Right atrium auricular region (tissue), 2 donors: ENCODE measurements around the gene PTPN14. TPM values are rescaled to one million over a fixed set of nuclear protein-coding genes. Genes with fewer than 3 reads are reported as not detected.

ENCODE experiments used
- DNase-seq: peaks from one replicate; pipeline ENCODE4 v3.0.0-alpha.2; 2019; ENCODE audit warnings: low spot score
- H3K27ac ChIP-seq, 2 donors: fragments of 200-600 bp; sonication (generic); 1 replicate in 1 of 2; 2 replicates in 1 of 2; pipeline ENCODE4 v1.5.1; 2016 to 2019
- H3K27me3 ChIP-seq, 2 donors: fragments of 200-600 bp; sonication (generic); one replicate each; pipeline versions ENCODE4 v1.5.1 to v1.6.0; 2017 to 2019
- H3K36me3 ChIP-seq: fragments of 200-600 bp; sonication (generic); one replicate; pipeline ENCODE4 v1.5.1; 2016
- H3K4me1 ChIP-seq, 2 donors: fragments of 200-600 bp; sonication (generic); one replicate each; pipeline versions ENCODE4 v1.5.1 to v1.6.0; 2017 to 2019
- H3K4me3 ChIP-seq, 2 donors: fragments of 200-600 bp; sonication (generic); 1 replicate in 1 of 2; 2 replicates in 1 of 2; pipeline ENCODE4 v1.5.1; 2017 to 2019; ENCODE audit warnings: mild to moderate bottlenecking in 1 of 2, moderate library complexity in 1 of 2
- H3K9me3 ChIP-seq, 2 donors: fragments of 200-600 bp; sonication (generic); one replicate each; pipeline ENCODE4 v1.5.1; 2019
- CTCF ChIP-seq, 2 donors: fragments of 200-600 bp; sonication (generic); IDR thresholded peaks; one replicate each; pipeline ENCODE4 v1.5.1; 2019; ENCODE audit warnings: antibody characterized with exemption in 2 of 2
- total RNA-seq, 2 donors: library from RNA; depleted of rRNA; stranded (reverse); fragments of >200 nt; gene quantifications; one replicate each; pipeline ENCODE4 v1.1.0, GENCODE V29; 2016

The PTPN14 gene
- total RNA-seq, 2 donors from 2014 or later, result 8.4 to 27.2 TPM

DNA sequence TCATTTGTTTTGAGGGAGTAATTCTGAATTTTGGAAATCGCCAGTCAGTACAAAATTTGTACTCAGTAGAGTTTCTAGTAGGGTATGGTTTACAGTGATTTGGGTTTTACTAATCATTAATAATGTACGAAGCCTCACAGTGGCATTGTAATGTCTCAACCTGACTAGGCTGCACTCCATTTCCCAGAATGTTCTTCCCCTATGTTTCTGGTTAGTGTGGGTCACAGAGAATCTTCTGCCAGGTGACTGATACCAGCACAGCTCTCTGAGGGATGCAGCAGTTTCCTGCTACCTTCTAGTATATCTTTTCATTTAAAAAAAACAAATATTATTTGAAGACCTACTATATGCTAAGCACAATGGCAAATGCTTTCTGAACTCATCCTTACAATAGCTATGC lies 112.9 kb downstream of the PTPN14 start:
- peaks cover 0 to 6% of the 10 kb centered on the region in 2 donors for H3K4me1 ChIP-seq
- H3K27me3 ChIP-seq, result no peaks in the 10 kb centered on the region
- no peaks in the 10 kb centered on the region for H3K9me3 ChIP-seq
- H3K4me3 ChIP-seq, result no peak overlapping the region
- no peak overlapping the region for H3K27ac ChIP-seq
- TF ChIP-seq CTCF (IDR thresholded peaks at IDR 0.05), result no peak
- H3K36me3 ChIP-seq, result no peaks in the 10 kb centered on the region
- no peak for DNase-seq

- no peak overlapping the region for H3K4me3 ChIP-seq
- H3K27ac ChIP-seq, result no peak overlapping the region
- H3K36me3 ChIP-seq, result no peaks in the 10 kb centered on the region
- DNase-seq, result no peak
- H3K9me3 ChIP-seq, result no peaks in the 10 kb centered on the region
- H3K4me1 ChIP-seq, result peaks cover 0 to 6% of the 10 kb centered on the region in 2 donors
- H3K27me3 ChIP-seq, result no peaks in the 10 kb centered on the region
- no peak for TF ChIP-seq CTCF (IDR thresholded peaks at IDR 0.05)
Observed at GRCh38 chr1:214438075-214438474, 113.3 kb downstream of the PTPN14 start.

DNA sequence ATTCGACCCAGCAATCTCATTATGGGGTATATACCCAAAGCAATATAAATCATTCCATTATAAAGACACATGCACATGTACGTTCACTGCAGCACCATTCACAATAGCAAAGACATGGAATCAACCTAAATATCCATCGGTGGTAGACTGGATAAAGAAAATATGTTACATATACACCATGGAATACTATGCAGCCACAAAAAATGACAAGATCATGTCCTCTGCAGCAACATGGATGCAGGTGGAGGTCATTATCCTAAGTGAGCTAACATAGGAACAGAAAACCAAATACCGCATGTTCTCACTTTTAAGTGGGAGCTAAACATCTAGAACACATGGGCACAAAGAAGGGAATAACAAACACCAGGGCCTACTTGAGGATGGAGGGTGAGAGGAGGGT lies 115.5 kb downstream of the PTPN14 start:
- Histone ChIP-seq H3K4me1 (peaks cover 0 to 6% of the 10 kb centered on the region in 2 donors), H3K9me3 (no peaks in the 10 kb centered on the region), H3K36me3 (no peaks in the 10 kb centered on the region), H3K4me3 (no peak overlapping the region), H3K27ac (no peak overlapping the region), H3K27me3 (no peaks in the 10 kb centered on the region)
- no peak for DNase-seq
- no peak for TF ChIP-seq CTCF (IDR thresholded peaks at IDR 0.05)

DNA sequence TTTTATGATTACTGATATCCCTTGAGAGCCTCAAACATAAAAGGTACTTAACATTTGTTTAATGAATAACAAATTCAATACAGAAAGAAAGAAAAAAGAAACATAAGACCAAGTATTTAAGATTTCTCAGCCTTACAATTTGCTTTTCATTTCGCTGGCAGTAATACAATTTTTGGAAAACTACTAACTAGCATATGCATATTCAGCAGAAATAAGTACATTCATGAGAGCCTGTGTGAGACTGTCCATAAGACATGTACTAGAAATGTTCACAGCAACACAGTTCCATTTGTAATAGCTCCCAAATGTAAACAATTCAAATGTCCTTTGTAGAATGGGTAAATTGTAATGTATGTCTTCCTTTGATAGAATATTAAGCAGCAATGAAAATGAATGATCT lies 119.2 kb downstream of the PTPN14 start:
- Histone ChIP-seq H3K27ac (no peak overlapping the region), H3K27me3 (no peaks in the 10 kb centered on the region), H3K36me3 (no peaks in the 10 kb centered on the region), H3K4me1 (no peaks in the 10 kb centered on the region), H3K4me3 (no peak overlapping the region), H3K9me3 (no peaks in the 10 kb centered on the region)
- DNase-seq, result no peak
- no peak for TF ChIP-seq CTCF (IDR thresholded peaks at IDR 0.05)

GRCh38 chr1:214429951-214430770 lies 121.2 kb downstream of the PTPN14 start:
- Histone ChIP-seq H3K4me3 (no peak overlapping the region), H3K27me3 (no peaks in the 10 kb centered on the region), H3K27ac (no peak overlapping the region), H3K9me3 (no peaks in the 10 kb centered on the region), H3K36me3 (no peaks in the 10 kb centered on the region), H3K4me1 (no peaks in the 10 kb centered on the region)
- no peak for TF ChIP-seq CTCF (IDR thresholded peaks at IDR 0.05)
- no peak for DNase-seq

DNA sequence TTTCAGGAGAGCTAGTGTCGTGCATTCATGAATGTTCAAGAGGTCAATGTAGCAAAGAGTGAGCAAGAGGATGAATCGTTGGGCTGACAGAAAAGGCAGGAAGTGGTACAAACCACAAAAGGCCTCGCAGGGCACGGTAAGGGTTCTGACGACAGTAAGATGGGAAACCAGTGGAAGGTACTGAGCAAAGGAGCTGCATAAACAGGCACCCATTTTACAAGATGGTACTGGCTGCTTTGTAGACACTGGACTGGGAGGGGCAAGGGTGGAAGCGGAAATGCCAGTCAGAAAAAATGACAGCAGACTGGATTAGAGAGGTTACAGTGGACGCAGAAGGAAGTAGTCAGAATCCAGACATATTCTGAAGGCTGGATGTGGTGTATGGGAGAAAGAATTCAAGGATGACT lies 123.5 kb downstream of the PTPN14 start:
- TF ChIP-seq CTCF (IDR thresholded peaks at IDR 0.05), result no peak
- Histone ChIP-seq H3K36me3 (no peaks in the 10 kb centered on the region), H3K27me3 (no peaks in the 10 kb centered on the region), H3K9me3 (no peaks in the 10 kb centered on the region), H3K27ac (no peak overlapping the region), H3K4me3 (no peak overlapping the region), H3K4me1 (no peaks in the 10 kb centered on the region)
- DNase-seq, result no peak
